ENCODE data around the gene ATAD3B.
"Not testable (repeated sequence)": the region's sequence is repeated elsewhere in the genome, so short reads cannot be mapped to it uniquely, and the experiment has no call there.

DNA sequence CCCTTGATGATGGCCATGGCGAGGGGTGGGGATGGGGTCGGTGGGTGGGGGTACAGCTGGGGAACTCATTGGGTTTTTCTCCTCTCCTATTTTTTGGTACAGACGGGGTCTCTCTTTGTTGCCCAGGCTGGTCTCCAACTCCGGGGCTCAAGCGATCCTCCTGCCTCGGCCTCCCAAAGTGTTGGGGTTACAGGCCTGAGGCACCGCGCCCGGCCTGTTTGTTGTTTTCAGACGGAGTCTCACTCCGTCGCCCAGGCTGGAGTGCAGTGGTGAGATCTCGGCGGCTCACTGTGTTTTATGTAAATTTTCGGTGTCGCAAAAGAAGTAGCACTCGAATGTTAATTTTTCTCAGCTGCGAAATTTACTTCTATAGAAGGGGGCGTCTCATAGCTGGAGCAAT lies 24.9 kb upstream of the ATAD3B start:
- TF ChIP-seq, protein P1, sequence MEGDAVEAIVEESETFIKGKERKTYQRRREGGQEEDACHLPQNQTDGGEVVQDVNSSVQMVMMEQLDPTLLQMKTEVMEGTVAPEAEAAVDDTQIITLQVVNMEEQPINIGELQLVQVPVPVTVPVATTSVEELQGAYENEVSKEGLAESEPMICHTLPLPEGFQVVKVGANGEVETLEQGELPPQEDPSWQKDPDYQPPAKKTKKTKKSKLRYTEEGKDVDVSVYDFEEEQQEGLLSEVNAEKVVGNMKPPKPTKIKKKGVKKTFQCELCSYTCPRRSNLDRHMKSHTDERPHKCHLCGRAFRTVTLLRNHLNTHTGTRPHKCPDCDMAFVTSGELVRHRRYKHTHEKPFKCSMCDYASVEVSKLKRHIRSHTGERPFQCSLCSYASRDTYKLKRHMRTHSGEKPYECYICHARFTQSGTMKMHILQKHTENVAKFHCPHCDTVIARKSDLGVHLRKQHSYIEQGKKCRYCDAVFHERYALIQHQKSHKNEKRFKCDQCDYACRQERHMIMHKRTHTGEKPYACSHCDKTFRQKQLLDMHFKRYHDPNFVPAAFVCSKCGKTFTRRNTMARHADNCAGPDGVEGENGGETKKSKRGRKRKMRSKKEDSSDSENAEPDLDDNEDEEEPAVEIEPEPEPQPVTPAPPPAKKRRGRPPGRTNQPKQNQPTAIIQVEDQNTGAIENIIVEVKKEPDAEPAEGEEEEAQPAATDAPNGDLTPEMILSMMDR (IDR thresholded peaks at IDR 0.05): not testable (repeated sequence)
- not testable (repeated sequence) for TF ChIP-seq JUN (IDR thresholded peaks at IDR 0.05); RAD21 (conservative IDR thresholded peaks at IDR 0.05 in 1 of 2, IDR thresholded peaks at IDR 0.05 in 1 of 2); ZSCAN20 (CRISPR knock-in tag; IDR thresholded peaks at IDR 0.05); CEBPB (IDR thresholded peaks at IDR 0.05); RCOR1 (IDR thresholded peaks at IDR 0.05; ENCODE audit: low read depth, low read length); ZFP36 (IDR thresholded peaks at IDR 0.05; ENCODE audit: borderline replicate concordance, partially characterized antibody)
